SK-N-SH (cell line): ENCODE results near the gene ZNF516. TPM values are rescaled to one million over a fixed set of nuclear protein-coding genes. Genes with fewer than 3 reads are reported as not detected.

ENCODE experiments used
- CTCF ChIA-PET: fragments of 300-600, 350-600 bp; formaldehyde crosslinking; extraction: SDS; loops from one replicate; lab custom pipeline; 2021; lab: Yijun Ruan, JAX
- POLR2A ChIA-PET: fragments of 350-600 bp; sonication (Branson Sonifier 250); formaldehyde crosslinking; extraction: SDS; loops from one replicate; lab custom pipeline; 2020; ENCODE audit warnings: antibody characterized with exemption, inconsistent platforms; lab: Yijun Ruan, JAX
- DNase-seq: peaks from one replicate; pipeline ENCODE4 v3.0.0; 2012
- H2AFZ ChIP-seq: fragments of 200-600 bp; sonication (generic); 2 replicates; pipeline ENCODE4 v1.8.1; 2016; ENCODE audit warnings: antibody characterized with exemption, mild to moderate bottlenecking, low read depth
- H3F3A ChIP-seq: fragments of 200-600 bp; sonication (generic); replicated peaks from 2 replicates; pipeline ENCODE3; 2016; ENCODE audit warnings: antibody characterized with exemption, mild to moderate bottlenecking; ENCODE audit not compliant: insufficient read depth
- H3K27ac ChIP-seq, 2 experiments: fragments of 200-500 bp in 1 of 2; fragments of 200-600 bp in 1 of 2; sonication (Bioruptor generic) in 1 of 2; sonication (generic), shearing (Covaris generic) in 1 of 2; 2 replicates each; pipeline versions ENCODE4 v1.5.1 to v1.6.1; 2014 to 2016; ENCODE audit warnings: low read depth in 2 of 2, inconsistent platforms in 1 of 2, low read length in 1 of 2, mild to moderate bottlenecking in 1 of 2, mixed read lengths in 1 of 2
- H3K27me3 ChIP-seq: fragments of 200-600 bp; sonication (generic), shearing (Covaris generic); 2 replicates; pipeline ENCODE4 v1.6.1; 2016; ENCODE audit warnings: mixed run types; ENCODE audit not compliant: insufficient read depth
- H3K36me3 ChIP-seq, 2 experiments: fragments of 200-500 bp in 1 of 2; fragments of 200-600 bp in 1 of 2; sonication (Bioruptor generic) in 1 of 2; sonication (generic) in 1 of 2; replicated peaks in 1 of 2; 2 replicates each; pipeline versions ENCODE3 to v1.5.1; 2014 to 2016; ENCODE audit warnings: low read length in 1 of 2, mild to moderate bottlenecking in 1 of 2; ENCODE audit not compliant: insufficient read depth in 2 of 2, control insufficient read depth in 1 of 2
- H3K4me1 ChIP-seq, 2 experiments: fragments of 200-500 bp in 1 of 2; fragments of 200-600 bp in 1 of 2; sonication (Bioruptor generic) in 1 of 2; sonication (generic), shearing (Covaris generic) in 1 of 2; 2 replicates each; pipeline versions ENCODE4 v1.5.1 to v1.6.1; 2014 to 2016; ENCODE audit warnings: low read depth in 1 of 2, low read length in 1 of 2, mixed run types in 1 of 2; ENCODE audit not compliant: insufficient read depth in 2 of 2, control insufficient read depth in 1 of 2
- H3K4me2 ChIP-seq: fragments of 200-600 bp; sonication (generic), shearing (Covaris generic); 2 replicates; pipeline ENCODE4 v1.6.1; 2017; ENCODE audit warnings: mixed run types
- H3K4me3 ChIP-seq, 2 experiments: fragments of 200-500 bp in 1 of 2; fragments of 200-600 bp in 1 of 2; sonication (Bioruptor generic) in 1 of 2; sonication (generic), shearing (Covaris generic) in 1 of 2; 2 replicates each; pipeline versions ENCODE4 v1.5.1 to v1.8.1; 2014 to 2016; ENCODE audit warnings: low read depth in 2 of 2, inconsistent platforms in 1 of 2, low read length in 1 of 2, mild to moderate bottlenecking in 1 of 2, mixed read lengths in 1 of 2, moderate library complexity in 1 of 2
- H3K79me2 ChIP-seq: fragments of 200-600 bp; sonication (generic); 2 replicates; pipeline ENCODE4 v1.8.1; 2017; ENCODE audit warnings: mild to moderate bottlenecking; ENCODE audit not compliant: insufficient read depth
- H3K9ac ChIP-seq: fragments of 200-600 bp; sonication (generic); 2 replicates; pipeline ENCODE4 v1.6.1; 2017; ENCODE audit warnings: mixed run types
- H3K9me2 ChIP-seq: fragments of 200-600 bp; sonication (generic); 2 replicates; pipeline ENCODE4 v1.6.1; 2017; ENCODE audit warnings: mixed run types
- H3K9me3 ChIP-seq: fragments of 200-600 bp; sonication (generic); 2 replicates; pipeline ENCODE4 v1.6.1; 2017; ENCODE audit warnings: mixed run types, mild to moderate bottlenecking, moderate library complexity
- H4K20me1 ChIP-seq: fragments of 200-600 bp; sonication (generic); 2 replicates; pipeline ENCODE4 v1.6.1; 2017; ENCODE audit warnings: mild to moderate bottlenecking, mixed run types; ENCODE audit not compliant: insufficient read depth
- CTCF ChIP-seq: fragments of 200-600 bp; sonication (generic); IDR thresholded peaks from 2 replicates; pipeline ENCODE4 v1.6.1; 2017; ENCODE audit warnings: antibody characterized with exemption, mild to moderate bottlenecking, moderate library complexity
- EP300 ChIP-seq, 2 experiments: IDR thresholded peaks; 2 replicates each; pipeline versions ENCODE4 v1.4.0 to v1.6.1; 2012; ENCODE audit warnings: borderline replicate concordance in 1 of 2, low read depth in 1 of 2, low read length in 1 of 2
- FOXM1 ChIP-seq: IDR thresholded peaks from 2 replicates; pipeline ENCODE4 v1.4.0; 2012; ENCODE audit warnings: low read depth, mild to moderate bottlenecking
- MAX ChIP-seq: IDR thresholded peaks from 2 replicates; pipeline ENCODE4 v1.4.0; 2012; ENCODE audit warnings: low read depth
- NRF1 ChIP-seq: IDR thresholded peaks from 2 replicates; pipeline ENCODE4 v1.6.1; 2012; ENCODE audit warnings: low read depth, mild to moderate bottlenecking, low read length
- RAD21 ChIP-seq: IDR thresholded peaks from 2 replicates; pipeline ENCODE4 v1.6.1; 2012; ENCODE audit warnings: mild to moderate bottlenecking, low read length
- RCOR1 ChIP-seq: fragments of 150-350 bp; IDR thresholded peaks from 2 replicates; pipeline ENCODE4 v1.6.1; 2017; ENCODE audit warnings: antibody characterized with exemption, low read length
- RFX5 ChIP-seq: IDR thresholded peaks from 2 replicates; pipeline ENCODE4 v1.6.1; 2012; ENCODE audit warnings: mild to moderate bottlenecking, improper control_type of control experiment, low read length
- WGBS: methylation state at CpG from one replicate; pipeline ENCODE4 v1.1.6; 2017; ENCODE audit warnings: low lambda C conversion rate; 5-methylcytosine and 5-hydroxymethylcytosine counted together
- polyA plus RNA-seq, 3 experiments: library from polyadenylated mRNA; depleted of rRNA; stranded (reverse); fragments of >200 nt; gene quantifications; 2 replicates each; pipeline ENCODE4 v1.2.3, GENCODE V29; 2012

Gene ZNF516
- polyA plus RNA-seq, 1 of the 3 experiments (the other 2 are of a cell fraction), result 4.4 TPM

GRCh38 chr18:76456018-76456750 is 38.9 kb downstream of the ZNF516 start:
- H3K27me3 ChIP-seq, result no peaks in the 10 kb centered on the region
- POLR2A ChIA-PET, result no interaction called here

GRCh38 chr18:76455003-76455676 is 39.9 kb downstream of the ZNF516 start:
- Histone ChIP-seq H3K27ac (no peak overlapping the region), H3K9me2 (no peaks in the 10 kb centered on the region), H3K9ac (no peak overlapping the region), H2AFZ (no peak overlapping the region), H3K79me2 (peaks cover 23% of the 10 kb centered on the region; the same call in 1 of the 2 replicates), H3K9me3 (no peaks in the 10 kb centered on the region), H3F3A (peaks cover 7% of the 10 kb centered on the region), H4K20me1 (no peaks in the 10 kb centered on the region), H3K27me3 (no peaks in the 10 kb centered on the region), H3K4me2 (no peak overlapping the region), H3K36me3 (no peaks in the 10 kb centered on the region), H3K4me1 (peaks cover 22 to 29% of the 10 kb centered on the region in 2 experiments; a peak in 3 of 4 replicates), H3K4me3 (no peak overlapping the region)
- POLR2A ChIA-PET, result no interaction called here
- 77% methylated on average over 8 of the region's 8 CpGs for WGBS
- CTCF ChIA-PET, result interaction anchor here (1.5 to 1.6 kb wide), 2 partner anchors 10 to 14 kb away, joined by 3 read pairs; no protein-coding TSS in a partner anchor
- DNase-seq, result no peak
- no peak for TF ChIP-seq MAX
- no peak for TF ChIP-seq RAD21
- no peak for TF ChIP-seq CTCF
- no peak for TF ChIP-seq RCOR1
- no peak for TF ChIP-seq RFX5
- TF ChIP-seq FOXM1, result no peak

More at GRCh38 chr18:76456018-76456750, 38.9 kb downstream of the ZNF516 start:
- H3F3A ChIP-seq, result peaks cover 9% of the 10 kb centered on the region
- no peaks in the 10 kb centered on the region for H3K36me3 ChIP-seq
- no peak overlapping the region for H3K4me3 ChIP-seq
- DNase-seq, result no peak
- H4K20me1 ChIP-seq, result no peaks in the 10 kb centered on the region
- CTCF ChIA-PET, result interaction anchor here (1.1 kb wide), 1 partner anchor 57 kb away, joined by 5 read pairs; no protein-coding TSS in a partner anchor
- H3K9me2 ChIP-seq, result no peaks in the 10 kb centered on the region
- H3K4me2 ChIP-seq, result no peak overlapping the region
- no peaks in the 10 kb centered on the region for H3K9me3 ChIP-seq
- TF ChIP-seq EP300 (IDR thresholded peaks at IDR 0.05; ENCODE audit: borderline replicate concordance in 1 of 2, low read depth in 1 of 2, low read length in 1 of 2) (no peak), NRF1 (no peak), RAD21 (no peak)
- no peak overlapping the region for H3K9ac ChIP-seq
- H3K4me1 ChIP-seq, result peaks cover 28 to 29% of the 10 kb centered on the region in 2 experiments; a peak in 3 of 4 replicates
- no peak overlapping the region for H3K27ac ChIP-seq
- peaks cover 23% of the 10 kb centered on the region; the same call in 1 of the 2 replicates for H3K79me2 ChIP-seq
- WGBS, result 73% methylated on average over 15 of the region's 16 CpGs
- H2AFZ ChIP-seq, result no peak overlapping the region
